NCI-H2171 treated with DMSO at 0.1 percent for 48 hours (cell line): ENCODE measurements around the gene IQCE.
"Not testable (repeated sequence)": the region's sequence is repeated elsewhere in the genome, so short reads cannot be mapped to it uniquely, and the experiment has no call there.

Experiments used
- DNase-seq: peaks from one replicate; lab custom pipeline; 2025; lab: John Stamatoyannopoulos, UW

Gene IQCE

GRCh38 chr7:2533566-2533965, 25.2 kb upstream of the IQCE start:
- not testable (repeated sequence) for DNase-seq

GRCh38 chr7:2534214-2534613, 24.6 kb upstream of the IQCE start:
- not testable (repeated sequence) for DNase-seq

GRCh38 chr7:2535872-2536627, 22.7 kb upstream of the IQCE start:
- DNase-seq: not testable (repeated sequence)

GRCh38 chr7:2537981-2538851, 20.6 kb upstream of the IQCE start:
- DNase-seq: no peak

GRCh38 chr7:2539031-2539911, 19.5 kb upstream of the IQCE start:
- DNase-seq: no peak

- DNase-seq: no peak
Observed at GRCh38 chr7:2540133-2540532, 18.6 kb upstream of the IQCE start.

- DNase-seq: no peak
Observed at GRCh38 chr7:2540641-2541051, 18.1 kb upstream of the IQCE start.

GRCh38 chr7:2541291-2542010, 17.3 kb upstream of the IQCE start:
- no peak for DNase-seq

- no peak for DNase-seq
Observed at GRCh38 chr7:2542011-2542915, 16.5 kb upstream of the IQCE start.

- no peak for DNase-seq
Observed at GRCh38 chr7:2542916-2543871, 15.6 kb upstream of the IQCE start.

- DNase-seq: no peak
Observed at GRCh38 chr7:2544541-2545188, 14.1 kb upstream of the IQCE start.

- no peak for DNase-seq
Observed at GRCh38 chr7:2545746-2546425, 12.9 kb upstream of the IQCE start.

- DNase-seq: no peak
Observed at GRCh38 chr7:2546776-2547586, 11.8 kb upstream of the IQCE start.

- DNase-seq: no peak
Observed at GRCh38 chr7:2551418-2551817, 7.4 kb upstream of the IQCE start.

GRCh38 chr7:2553108-2553507, 5.7 kb upstream of the IQCE start:
- DNase-seq: no peak

- no peak for DNase-seq
Observed at GRCh38 chr7:2553831-2554581, 4.8 kb upstream of the IQCE start.
